Sigmoid colon (tissue), 7 donors: ENCODE data around the gene CCNF. TPM values are rescaled to one million over a fixed set of nuclear protein-coding genes. Genes with fewer than 3 reads are reported as not detected.

ENCODE experiments used
- DNase-seq: peaks from one replicate; pipeline ENCODE4 v3.0.0-alpha.2; 2019
- H3K27ac ChIP-seq, 4 donors: fragments of 200-600 bp; sonication (generic); one replicate each; pipeline ENCODE4 v1.5.1; 2016 to 2019; ENCODE audit warnings: mild to moderate bottlenecking in 1 of 4
- H3K27me3 ChIP-seq, 3 donors: fragments of 200-600 bp; sonication (generic); one replicate each; pipeline ENCODE4 v1.5.1; 2019; ENCODE audit warnings: mild to moderate bottlenecking in 1 of 3
- H3K36me3 ChIP-seq, 4 donors: fragments of 200-600 bp; sonication (generic); one replicate each; pipeline ENCODE4 v1.5.1; 2016 to 2019
- H3K4me1 ChIP-seq, 4 donors: fragments of 200-600 bp; sonication (generic); one replicate each; pipeline ENCODE4 v1.5.1; 2017 to 2019
- H3K4me3 ChIP-seq, 4 donors: fragments of 200-600 bp; sonication (generic); one replicate each; pipeline ENCODE4 v1.5.1; 2017 to 2019; ENCODE audit warnings: mild to moderate bottlenecking in 2 of 4, moderate library complexity in 1 of 4
- H3K9me3 ChIP-seq, 4 donors: fragments of 200-600 bp in 3 of 4; sonication (generic) in 3 of 4; one replicate each; pipeline versions ENCODE4 v1.5.1 to v1.6.1; 2013 to 2019
- EP300 ChIP-seq, 4 donors: sonication (generic); formaldehyde crosslinking; IDR thresholded peaks; one replicate each; pipeline ENCODE4 v1.6.1; 2017; ENCODE audit warnings: antibody characterized with exemption in 4 of 4
- POLR2A ChIP-seq, 2 donors: fragments of 450-650 bp; IDR thresholded peaks; one replicate each; pipeline ENCODE4 v1.6.1; 2016; ENCODE audit warnings: antibody characterized with exemption in 2 of 2, mild to moderate bottlenecking in 2 of 2, moderate library complexity in 2 of 2
- POLR2AphosphoS5 ChIP-seq, 4 donors: sonication (generic); formaldehyde crosslinking; IDR thresholded peaks; one replicate each; pipeline ENCODE4 v1.6.1; 2017; ENCODE audit warnings: antibody characterized with exemption in 4 of 4
- WGBS, 2 donors: extraction: QIAGEN DNeasy Blood & Tissue Kit; methylation state at CpG; one replicate each; pipeline ENCODE4 v1.1.7; 2013; 5-methylcytosine and 5-hydroxymethylcytosine counted together
- intact Hi-C: fragments of 100-400 bp; cut with DNase I; formaldehyde crosslinking; loops from one replicate; pipeline ENCODE4 v1.15.1; 2023
- polyA plus RNA-seq, 3 donors: library from polyadenylated mRNA; stranded (reverse); fragments of 200-250 nt; gene quantifications; one replicate each; pipeline ENCODE4 v1.2.3, GENCODE V29; 2013
- total RNA-seq, 4 donors: library from RNA; depleted of rRNA; stranded (reverse); fragments of >200 nt; gene quantifications; one replicate each; pipeline ENCODE4 v1.1.0, GENCODE V29; 2016
- TF ChIP-seq, protein P1 (sequence below), 4 experiments: fragments of 450-650 bp in 3 of 4; fragments of 200-600 bp in 1 of 4; IDR thresholded peaks; one replicate each; pipeline ENCODE4 v1.5.1; 2016 to 2019; ENCODE audit warnings: antibody characterized with exemption in 4 of 4, mild to moderate bottlenecking in 3 of 4, moderate library complexity in 2 of 4
- donor health status: healthy with polysubstance abuse.
- donor health status: Bipolar disorder and iron deficiency.
- donor health status: healthy.

Gene CCNF
- total and polyA plus RNA-seq, 7 donors = 0.60 to 11.6 (median 1.2) TPM

DNA sequence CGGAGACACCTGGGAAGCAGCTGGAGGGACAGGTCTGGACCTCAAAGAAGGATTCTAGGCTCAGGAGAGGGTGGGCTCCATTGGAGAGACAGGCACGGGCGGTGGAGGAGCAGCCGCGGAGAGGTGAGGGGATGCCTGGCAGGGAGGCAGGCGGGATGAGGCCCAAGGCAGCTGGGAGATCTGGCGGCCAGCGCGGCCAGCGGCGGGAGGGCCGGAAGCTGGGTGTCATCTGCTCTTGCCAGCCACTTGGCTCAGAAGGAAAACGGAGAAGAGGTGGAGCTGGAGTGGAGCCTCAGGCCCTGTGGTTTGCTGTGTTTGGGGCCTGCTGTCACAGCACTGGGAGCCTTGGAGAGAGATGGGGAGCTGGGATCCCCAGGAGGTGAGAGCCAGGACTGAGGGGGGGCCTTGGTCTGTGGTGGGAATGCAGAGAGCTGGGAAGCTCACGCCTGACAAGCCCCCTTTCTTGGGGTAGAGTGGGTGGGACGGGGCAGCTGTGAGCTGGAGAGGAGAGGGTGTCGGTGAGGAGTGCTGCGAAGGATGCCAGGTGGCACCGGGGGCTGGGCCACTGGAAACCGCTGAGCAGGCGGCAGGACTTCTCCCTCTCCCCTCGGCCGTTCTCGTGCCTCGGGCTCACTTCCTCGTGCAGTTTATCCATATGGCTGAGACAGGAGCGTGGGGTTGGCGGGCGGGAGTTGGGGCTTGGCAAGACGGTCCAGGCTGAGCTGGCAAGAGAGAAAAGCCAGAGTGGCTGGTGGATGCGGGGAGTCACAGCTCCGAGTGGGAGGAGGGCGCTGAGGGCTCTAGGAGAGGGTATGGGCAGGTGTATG, 53.7 kb downstream of the CCNF start:
- 69 to 82% methylated on average over 32 of the region's 32 CpGs for WGBS, 2 donors
- Histone ChIP-seq H3K4me1 (peaks cover 0 to 30% (median 26%) of the 10 kb centered on the region in 4 donors), H3K36me3 (no peaks in the 10 kb centered on the region), H3K4me3 (peak overlapping the region in 3 of 4 donors; percentile 36 to 41 (median 40)), H3K27me3 (no peaks in the 10 kb centered on the region), H3K27ac (peak overlapping the region; percentile 83 to 91 (median 84)), H3K9me3 (no peaks in the 10 kb centered on the region)
- TF ChIP-seq, protein P1, sequence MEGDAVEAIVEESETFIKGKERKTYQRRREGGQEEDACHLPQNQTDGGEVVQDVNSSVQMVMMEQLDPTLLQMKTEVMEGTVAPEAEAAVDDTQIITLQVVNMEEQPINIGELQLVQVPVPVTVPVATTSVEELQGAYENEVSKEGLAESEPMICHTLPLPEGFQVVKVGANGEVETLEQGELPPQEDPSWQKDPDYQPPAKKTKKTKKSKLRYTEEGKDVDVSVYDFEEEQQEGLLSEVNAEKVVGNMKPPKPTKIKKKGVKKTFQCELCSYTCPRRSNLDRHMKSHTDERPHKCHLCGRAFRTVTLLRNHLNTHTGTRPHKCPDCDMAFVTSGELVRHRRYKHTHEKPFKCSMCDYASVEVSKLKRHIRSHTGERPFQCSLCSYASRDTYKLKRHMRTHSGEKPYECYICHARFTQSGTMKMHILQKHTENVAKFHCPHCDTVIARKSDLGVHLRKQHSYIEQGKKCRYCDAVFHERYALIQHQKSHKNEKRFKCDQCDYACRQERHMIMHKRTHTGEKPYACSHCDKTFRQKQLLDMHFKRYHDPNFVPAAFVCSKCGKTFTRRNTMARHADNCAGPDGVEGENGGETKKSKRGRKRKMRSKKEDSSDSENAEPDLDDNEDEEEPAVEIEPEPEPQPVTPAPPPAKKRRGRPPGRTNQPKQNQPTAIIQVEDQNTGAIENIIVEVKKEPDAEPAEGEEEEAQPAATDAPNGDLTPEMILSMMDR (IDR thresholded peaks at IDR 0.05) = no peak
- TF ChIP-seq POLR2AphosphoS5 (IDR thresholded peaks at IDR 0.05) = peak; percentile 29 to 66 (median 46)
- peak; percentile 93 for DNase-seq
- intact Hi-C loops = loop anchor here (5.0 kb wide), 1 partner anchor 56 kb away; the partner anchor contains the start of gene CCNF

DNA sequence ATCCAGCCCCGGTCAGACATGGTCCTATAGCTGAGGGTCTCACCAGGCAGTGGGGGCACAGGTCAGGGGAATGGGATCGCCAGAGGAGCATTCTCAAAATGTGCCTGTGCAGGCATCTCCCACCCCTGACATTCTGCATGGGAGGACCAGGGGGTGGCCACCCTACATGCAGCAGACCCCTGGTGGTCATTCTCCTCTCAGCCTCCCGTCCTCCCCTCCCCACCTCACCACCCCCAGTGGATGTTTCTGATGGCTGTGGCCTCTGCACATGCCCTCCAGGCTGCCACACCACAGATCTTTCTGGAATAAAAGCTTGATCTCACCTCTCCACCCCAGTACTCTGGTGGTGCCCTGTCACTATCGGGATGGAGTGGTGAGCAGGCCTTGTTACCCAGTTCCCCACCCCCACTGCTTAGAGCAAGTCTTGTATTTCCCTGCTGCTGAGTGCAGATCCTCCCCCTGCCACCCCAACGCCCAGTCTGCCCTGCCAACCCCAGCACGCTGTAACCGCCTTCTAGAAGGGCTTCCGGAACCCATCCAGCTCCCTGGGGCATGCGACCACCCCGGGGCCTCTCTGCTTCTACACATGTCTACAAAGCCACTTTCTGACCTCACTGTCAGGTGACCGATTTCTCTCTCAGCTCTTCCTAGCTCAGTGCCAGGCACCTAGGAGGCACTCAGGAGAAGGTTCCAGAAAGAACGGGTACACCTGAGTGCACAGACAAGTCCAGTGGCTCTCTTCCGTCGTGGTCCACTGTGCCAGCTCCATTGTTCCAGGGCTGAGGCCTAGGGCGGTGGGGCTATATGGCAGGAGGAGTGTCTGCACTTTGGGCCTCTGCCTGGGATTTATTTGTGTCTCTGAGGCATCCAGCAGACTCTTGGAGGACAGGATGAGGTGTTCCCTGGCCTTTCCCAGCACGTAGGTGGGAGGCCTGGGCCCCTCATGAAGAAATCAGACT, 55.0 kb downstream of the CCNF start:
- WGBS, 2 donors = 91 to 92% methylated on average over 16 of the region's 16 CpGs
- Histone ChIP-seq H3K36me3 (no peaks in the 10 kb centered on the region), H3K27me3 (no peaks in the 10 kb centered on the region), H3K27ac (peak overlapping the region; percentile 83 to 91 (median 84)), H3K4me3 (peak overlapping the region in 1 of 4 donors; percentile 41), H3K9me3 (no peaks in the 10 kb centered on the region), H3K4me1 (peaks cover 0 to 30% (median 26%) of the 10 kb centered on the region in 4 donors)
- DNase-seq = no peak
- TF ChIP-seq POLR2AphosphoS5 (IDR thresholded peaks at IDR 0.05) (no peak), EP300 (IDR thresholded peaks at IDR 0.05) (no peak), POLR2A (IDR thresholded peaks at IDR 0.05) (no peak)
- TF ChIP-seq, protein P1 (IDR thresholded peaks at IDR 0.05) = no peak
- intact Hi-C loops = loop anchor here (5.0 kb wide), 1 partner anchor 57 kb away; the partner anchor contains the start of gene CCNF

DNA sequence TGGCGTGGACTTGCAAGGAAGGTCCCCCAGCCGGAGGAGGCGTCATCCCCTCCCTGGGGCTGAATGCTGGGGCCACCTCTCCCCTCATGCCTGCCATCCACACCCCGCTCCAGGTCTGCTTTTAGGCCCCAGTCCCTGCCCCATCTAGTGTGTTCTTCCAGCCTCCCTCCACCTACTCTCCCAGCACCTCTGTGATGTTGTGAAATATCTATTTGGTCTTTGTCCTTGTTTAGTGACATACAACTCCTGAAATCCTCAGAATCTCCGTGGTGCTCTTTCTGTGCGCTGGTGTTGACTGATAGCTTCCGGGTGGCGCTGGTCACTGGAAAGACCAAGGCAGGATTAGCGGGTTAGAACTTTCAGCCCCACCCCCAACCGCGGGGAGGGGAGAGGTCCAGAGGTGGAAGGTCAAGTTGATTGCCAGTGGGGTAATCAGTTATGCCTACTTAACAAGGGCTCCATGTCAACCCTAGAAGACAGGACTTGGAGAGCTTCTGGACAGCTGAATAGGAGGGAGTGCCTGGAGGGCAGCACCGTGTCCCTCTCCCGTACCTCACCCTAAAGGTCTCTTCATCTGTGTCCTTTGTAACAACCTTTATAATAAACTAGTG, 55.8 kb downstream of the CCNF start:
- TF ChIP-seq, protein P1 (IDR thresholded peaks at IDR 0.05) = no peak
- no peak overlapping the region for H3K27ac ChIP-seq
- WGBS, 2 donors = 86 to 89% methylated on average over 13 of the region's 13 CpGs
- H3K4me3 ChIP-seq = no peak overlapping the region
- peaks cover 0 to 30% (median 26%) of the 10 kb centered on the region in 4 donors for H3K4me1 ChIP-seq
- H3K36me3 ChIP-seq = peaks cover 0 to under 1% (median 0%) of the 10 kb centered on the region in 4 donors
- intact Hi-C loops = loop anchor here (5.0 kb wide), 1 partner anchor 58 kb away; the partner anchor contains the start of gene CCNF
- no peaks in the 10 kb centered on the region for H3K9me3 ChIP-seq
- H3K27me3 ChIP-seq = no peaks in the 10 kb centered on the region
- no peak for DNase-seq

DNA sequence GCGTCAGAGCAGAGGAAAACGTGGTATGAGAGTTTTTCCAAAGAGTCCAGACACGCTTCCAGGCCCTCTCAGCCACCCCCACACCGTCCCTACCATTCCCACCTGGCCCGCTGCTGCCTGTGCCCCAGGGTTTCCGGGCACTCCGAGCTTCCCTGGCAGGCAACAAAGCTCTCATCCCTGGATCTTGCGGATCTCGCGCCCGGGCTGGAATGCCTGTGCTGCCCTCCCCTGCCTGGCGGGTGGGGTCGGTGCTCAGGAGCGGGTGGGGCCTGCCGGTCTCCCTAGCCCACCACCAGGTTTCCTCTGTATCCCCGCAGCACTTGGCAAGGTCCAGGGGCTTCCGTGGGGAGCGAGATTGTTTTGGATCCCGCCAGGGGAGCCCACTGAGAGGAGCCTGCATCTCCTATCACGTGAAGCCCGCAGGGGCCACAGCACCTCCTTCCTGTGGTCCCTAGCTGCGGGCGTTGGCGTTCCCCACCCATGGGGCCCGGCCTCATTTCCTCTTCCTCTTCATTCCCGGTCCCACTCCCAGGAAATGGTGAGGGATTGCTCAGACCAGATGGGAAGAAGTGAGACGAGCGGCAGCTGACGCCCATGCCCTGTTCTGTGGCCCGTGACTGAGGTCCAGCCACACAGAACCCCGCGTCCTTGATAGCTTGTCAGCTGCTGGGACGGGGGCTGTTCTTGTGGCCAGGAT, 56.7 kb downstream of the CCNF start:
- no peak for DNase-seq
- intact Hi-C loops = no loop called here
- no peak overlapping the region for H3K27ac ChIP-seq
- no peaks in the 10 kb centered on the region for H3K27me3 ChIP-seq
- peaks cover 0 to 8% (median 0%) of the 10 kb centered on the region in 4 donors for H3K36me3 ChIP-seq
- 84% methylated on average over 33 of the region's 33 CpGs for WGBS, 2 donors
- H3K4me1 ChIP-seq = peaks cover 0 to 30% (median 26%) of the 10 kb centered on the region in 4 donors
- no peaks in the 10 kb centered on the region for H3K9me3 ChIP-seq
- TF ChIP-seq POLR2AphosphoS5 (IDR thresholded peaks at IDR 0.05) = no peak
- TF ChIP-seq POLR2A (IDR thresholded peaks at IDR 0.05) = no peak
- TF ChIP-seq, protein P1 (IDR thresholded peaks at IDR 0.05) = no peak
- no peak for TF ChIP-seq EP300 (IDR thresholded peaks at IDR 0.05)
- H3K4me3 ChIP-seq = no peak overlapping the region
